CD1c-positive myeloid dendritic cell (primary cell): ENCODE measurements around the gene MRPL12.

Experiments
- DNase-seq: peaks from one replicate; pipeline ENCODE4 v3.0.0-alpha.2; 2016; ENCODE audit errors: extremely low spot score

The MRPL12 gene

DNA sequence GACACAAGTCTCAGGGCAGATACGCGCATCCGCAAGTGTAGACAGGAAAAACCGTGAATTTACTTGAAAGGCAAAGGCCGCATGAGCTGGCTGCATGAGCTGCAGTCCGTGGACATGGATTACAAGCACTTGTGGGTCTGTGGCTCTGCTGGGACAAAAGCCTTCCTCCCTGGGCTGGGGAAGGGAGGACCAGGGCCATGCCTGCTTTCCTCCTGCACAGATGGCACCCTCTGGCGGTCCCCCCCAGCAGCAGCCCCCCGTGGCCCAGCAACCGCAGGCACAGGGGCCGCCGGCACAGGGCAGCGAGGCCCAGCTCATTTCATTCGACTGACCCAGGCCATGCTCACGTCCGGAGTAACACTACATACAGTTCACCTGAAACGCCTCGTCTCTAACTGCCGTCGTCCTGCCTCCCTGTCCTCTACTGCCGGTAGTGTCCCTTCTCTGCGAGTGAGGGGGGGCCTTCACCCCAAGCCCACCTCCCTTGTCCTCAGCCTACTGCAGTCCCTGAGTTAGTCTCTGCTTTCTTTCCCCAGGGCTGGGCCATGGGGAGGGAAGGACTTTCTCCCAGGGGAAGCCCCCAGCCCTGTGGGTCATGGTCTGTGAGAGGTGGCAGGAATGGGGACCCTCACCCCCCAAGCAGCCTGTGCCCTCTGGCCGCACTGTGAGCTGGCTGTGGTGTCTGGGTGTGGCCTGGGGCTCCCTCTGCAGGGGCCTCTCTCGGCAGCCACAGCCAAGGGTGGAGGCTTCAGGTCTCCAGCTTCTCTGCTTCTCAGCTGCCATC lies 1.7 kb upstream of the MRPL12 start:
- no peak for DNase-seq

- DNase-seq = peak; percentile 4
These were observed 834 bp downstream of the MRPL12 start for GRCh38 chr17:81703747-81704654.

GRCh38 chr17:81705518-81706231 lies 2.5 kb downstream of the MRPL12 start:
- DNase-seq = no peak

- DNase-seq = no peak
These were observed 3.1 kb downstream of the MRPL12 start for GRCh38 chr17:81706232-81706611.

GRCh38 chr17:81706757-81707624 lies 3.8 kb downstream of the MRPL12 start:
- no peak for DNase-seq

DNA sequence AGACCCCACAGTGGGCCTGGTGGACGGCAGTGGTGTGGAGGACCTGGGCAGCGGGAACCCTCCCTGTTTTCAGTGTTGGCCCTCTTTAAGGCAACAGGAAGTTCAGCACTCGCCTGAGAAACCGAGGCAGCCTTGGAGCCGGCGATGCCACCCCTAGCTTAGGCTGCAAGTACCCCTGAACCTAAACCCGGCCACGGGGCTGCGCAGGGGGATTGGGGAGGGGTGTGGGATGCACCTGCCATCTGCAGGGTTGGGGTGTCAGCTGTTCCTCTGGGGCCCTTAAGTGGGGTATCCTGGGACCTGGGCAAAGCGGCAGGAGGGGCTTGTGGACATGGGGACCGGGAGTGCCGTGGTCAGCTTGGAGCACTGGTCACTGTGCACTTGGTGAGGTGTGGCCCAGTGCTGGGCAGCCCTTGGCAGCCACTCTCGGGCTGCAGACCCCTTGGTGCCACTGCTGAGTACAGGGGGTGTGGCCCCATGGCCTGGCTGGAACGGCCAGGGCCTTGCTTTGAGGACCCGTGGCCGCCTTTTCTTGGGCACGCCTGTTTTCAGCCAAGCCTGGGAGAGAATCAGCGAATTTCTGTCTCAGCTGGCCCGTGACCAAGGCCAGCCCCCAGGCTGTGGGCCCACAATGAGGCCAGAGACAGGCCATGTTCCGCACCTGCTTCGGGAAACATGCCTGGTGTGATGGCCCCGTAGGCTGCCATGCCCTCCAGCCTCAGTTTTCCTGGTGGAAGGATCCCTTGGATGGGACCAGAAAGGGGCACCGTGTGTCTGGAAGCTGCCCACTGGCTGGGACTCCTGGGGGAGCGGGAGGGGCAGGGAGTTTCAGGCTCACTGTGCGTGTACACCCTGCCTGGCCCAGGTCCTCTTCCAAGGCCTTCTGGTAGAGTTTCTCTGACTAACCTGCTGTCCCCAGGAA lies 4.8 kb downstream of the MRPL12 start:
- no peak for DNase-seq

- no peak for DNase-seq
These were observed 5.6 kb downstream of the MRPL12 start for GRCh38 chr17:81708739-81709185.

DNA sequence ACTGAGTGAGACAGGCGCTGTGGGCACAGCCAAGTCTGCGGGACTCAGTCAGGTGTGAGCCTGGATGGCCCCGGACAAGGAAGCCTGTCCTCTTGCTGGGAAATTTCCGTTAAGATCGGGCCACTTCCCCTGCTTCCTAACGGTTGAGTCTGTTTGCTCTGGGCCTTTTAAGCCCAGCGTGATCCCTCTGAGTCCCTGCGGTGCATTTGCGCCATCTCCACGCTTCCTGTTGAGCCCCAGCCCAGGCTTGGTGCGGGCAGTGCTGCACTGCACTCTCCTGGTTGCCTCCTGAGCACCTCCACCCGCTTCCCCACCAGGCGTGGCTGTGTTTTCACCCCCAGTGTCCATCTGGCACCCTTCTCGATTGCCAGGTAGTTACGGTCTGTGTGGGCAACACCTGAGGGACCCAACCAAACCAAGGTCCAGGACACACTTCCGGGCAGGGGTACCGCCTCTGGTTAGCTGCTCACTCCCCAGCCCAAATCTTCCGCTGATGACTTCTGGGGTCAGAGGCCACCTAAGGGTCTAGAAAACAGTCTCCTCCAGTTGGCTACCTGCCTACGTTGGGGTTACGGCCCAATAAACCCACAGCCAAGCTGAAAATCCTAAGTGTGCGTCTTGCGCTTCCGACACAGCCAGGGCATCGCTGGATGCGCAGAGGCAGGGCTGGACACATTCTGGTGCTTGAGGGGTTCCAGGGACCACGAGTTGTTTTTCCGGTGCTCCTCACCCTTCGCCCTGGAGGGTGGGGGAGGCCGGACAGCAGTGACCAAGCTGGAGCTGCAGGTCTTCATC lies 7.5 kb downstream of the MRPL12 start:
- peak; percentile 35 for DNase-seq

GRCh38 chr17:81711814-81712467 lies 8.8 kb downstream of the MRPL12 start, which contains the start of gene SLC25A10:
Gene SLC25A10, plus strand, starts transcription at chr17:81712284. Its CDS starts 143 bp downstream, at chr17:81712427.
- peak; percentile 88 for DNase-seq

GRCh38 chr17:81712468-81713003 lies 9.4 kb downstream of the MRPL12 start:
- no peak for DNase-seq

GRCh38 chr17:81713004-81713555 lies 9.9 kb downstream of the MRPL12 start:
- no peak for DNase-seq

- no peak for DNase-seq
These were observed 10.6 kb downstream of the MRPL12 start for GRCh38 chr17:81713556-81714411.

DNA sequence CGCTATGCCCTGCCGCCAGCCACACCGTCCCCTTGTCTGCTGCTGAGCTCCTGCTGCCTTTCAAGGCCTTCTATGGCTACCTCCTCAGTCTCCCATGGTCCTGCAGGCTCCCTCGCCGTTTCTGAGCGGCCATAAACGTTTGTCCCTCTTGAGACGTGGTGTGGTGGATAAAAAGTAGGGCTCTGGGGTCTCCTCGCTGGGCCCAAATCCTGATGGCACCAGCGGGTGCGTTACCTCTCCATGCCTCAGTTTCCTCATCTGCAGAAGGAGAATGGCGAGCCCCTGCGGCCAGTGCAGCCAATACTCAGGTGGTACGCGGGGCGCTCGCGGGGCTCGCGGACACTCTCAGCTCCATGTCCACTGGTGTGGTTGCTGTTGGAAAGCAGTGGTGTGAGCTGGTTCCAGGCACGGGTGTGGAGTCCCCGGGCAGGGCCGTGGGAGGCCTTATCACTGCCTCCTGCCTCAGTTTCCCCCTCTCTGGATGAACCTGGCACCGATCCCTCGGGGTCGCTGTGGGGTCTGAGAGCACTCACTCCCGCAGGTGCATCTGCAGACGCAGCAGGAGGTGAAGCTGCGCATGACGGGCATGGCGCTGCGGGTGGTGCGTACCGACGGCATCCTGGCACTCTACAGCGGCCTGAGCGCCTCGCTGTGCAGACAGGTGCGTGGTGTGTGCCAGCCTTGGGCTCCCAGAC lies 11.4 kb downstream of the MRPL12 start:
- no peak for DNase-seq

GRCh38 chr17:81715107-81715871 lies 12.1 kb downstream of the MRPL12 start:
- DNase-seq = no peak

- no peak for DNase-seq
These were observed 12.9 kb downstream of the MRPL12 start for GRCh38 chr17:81715872-81716673.
